SK-N-SH (cell line): ENCODE measurements around the gene P2RY11. TPM values are rescaled to one million over a fixed set of nuclear protein-coding genes. Genes with fewer than 3 reads are reported as not detected.

ENCODE experiments used
- CTCF ChIA-PET: fragments of 300-600, 350-600 bp; formaldehyde crosslinking; extraction: SDS; loops from one replicate; lab custom pipeline; 2021; lab: Yijun Ruan, JAX
- POLR2A ChIA-PET: fragments of 350-600 bp; sonication (Branson Sonifier 250); formaldehyde crosslinking; extraction: SDS; loops from one replicate; lab custom pipeline; 2020; ENCODE audit warnings: antibody characterized with exemption, inconsistent platforms; lab: Yijun Ruan, JAX
- DNase-seq: peaks from one replicate; pipeline ENCODE4 v3.0.0; 2012
- H2AFZ ChIP-seq: fragments of 200-600 bp; sonication (generic); 2 replicates; pipeline ENCODE4 v1.8.1; 2016; ENCODE audit warnings: antibody characterized with exemption, mild to moderate bottlenecking, low read depth
- H3F3A ChIP-seq: fragments of 200-600 bp; sonication (generic); replicated peaks from 2 replicates; pipeline ENCODE3; 2016; ENCODE audit warnings: antibody characterized with exemption, mild to moderate bottlenecking; ENCODE audit not compliant: insufficient read depth
- H3K27ac ChIP-seq, 2 experiments: fragments of 200-500 bp in 1 of 2; fragments of 200-600 bp in 1 of 2; sonication (Bioruptor generic) in 1 of 2; sonication (generic), shearing (Covaris generic) in 1 of 2; 2 replicates each; pipeline versions ENCODE4 v1.5.1 to v1.6.1; 2014 to 2016; ENCODE audit warnings: low read depth in 2 of 2, inconsistent platforms in 1 of 2, low read length in 1 of 2, mild to moderate bottlenecking in 1 of 2, mixed read lengths in 1 of 2
- H3K27me3 ChIP-seq: fragments of 200-600 bp; sonication (generic), shearing (Covaris generic); 2 replicates; pipeline ENCODE4 v1.6.1; 2016; ENCODE audit warnings: mixed run types; ENCODE audit not compliant: insufficient read depth
- H3K36me3 ChIP-seq, 2 experiments: fragments of 200-500 bp in 1 of 2; fragments of 200-600 bp in 1 of 2; sonication (Bioruptor generic) in 1 of 2; sonication (generic) in 1 of 2; replicated peaks in 1 of 2; 2 replicates each; pipeline versions ENCODE3 to v1.5.1; 2014 to 2016; ENCODE audit warnings: low read length in 1 of 2, mild to moderate bottlenecking in 1 of 2; ENCODE audit not compliant: insufficient read depth in 2 of 2, control insufficient read depth in 1 of 2
- H3K4me1 ChIP-seq, 2 experiments: fragments of 200-500 bp in 1 of 2; fragments of 200-600 bp in 1 of 2; sonication (Bioruptor generic) in 1 of 2; sonication (generic), shearing (Covaris generic) in 1 of 2; 2 replicates each; pipeline versions ENCODE4 v1.5.1 to v1.6.1; 2014 to 2016; ENCODE audit warnings: low read depth in 1 of 2, low read length in 1 of 2, mixed run types in 1 of 2; ENCODE audit not compliant: insufficient read depth in 2 of 2, control insufficient read depth in 1 of 2
- H3K4me2 ChIP-seq: fragments of 200-600 bp; sonication (generic), shearing (Covaris generic); 2 replicates; pipeline ENCODE4 v1.6.1; 2017; ENCODE audit warnings: mixed run types
- H3K4me3 ChIP-seq, 2 experiments: fragments of 200-500 bp in 1 of 2; fragments of 200-600 bp in 1 of 2; sonication (Bioruptor generic) in 1 of 2; sonication (generic), shearing (Covaris generic) in 1 of 2; 2 replicates each; pipeline versions ENCODE4 v1.5.1 to v1.8.1; 2014 to 2016; ENCODE audit warnings: low read depth in 2 of 2, inconsistent platforms in 1 of 2, low read length in 1 of 2, mild to moderate bottlenecking in 1 of 2, mixed read lengths in 1 of 2, moderate library complexity in 1 of 2
- H3K79me2 ChIP-seq: fragments of 200-600 bp; sonication (generic); 2 replicates; pipeline ENCODE4 v1.8.1; 2017; ENCODE audit warnings: mild to moderate bottlenecking; ENCODE audit not compliant: insufficient read depth
- H3K9ac ChIP-seq: fragments of 200-600 bp; sonication (generic); 2 replicates; pipeline ENCODE4 v1.6.1; 2017; ENCODE audit warnings: mixed run types
- H3K9me2 ChIP-seq: fragments of 200-600 bp; sonication (generic); 2 replicates; pipeline ENCODE4 v1.6.1; 2017; ENCODE audit warnings: mixed run types
- H3K9me3 ChIP-seq: fragments of 200-600 bp; sonication (generic); 2 replicates; pipeline ENCODE4 v1.6.1; 2017; ENCODE audit warnings: mixed run types, mild to moderate bottlenecking, moderate library complexity
- H4K20me1 ChIP-seq: fragments of 200-600 bp; sonication (generic); 2 replicates; pipeline ENCODE4 v1.6.1; 2017; ENCODE audit warnings: mild to moderate bottlenecking, mixed run types; ENCODE audit not compliant: insufficient read depth
- CHD2 ChIP-seq: fragments of 150-350 bp; IDR thresholded peaks from 2 replicates; pipeline ENCODE4 v1.6.1; 2018; ENCODE audit warnings: low read length; ENCODE audit not compliant: partially characterized antibody
- ELF1 ChIP-seq: IDR thresholded peaks from 2 replicates; pipeline ENCODE4 v1.4.0; 2012
- EP300 ChIP-seq, 2 experiments: IDR thresholded peaks; 2 replicates each; pipeline versions ENCODE4 v1.4.0 to v1.6.1; 2012; ENCODE audit warnings: borderline replicate concordance in 1 of 2, low read depth in 1 of 2, low read length in 1 of 2
- FOSL2 ChIP-seq: IDR thresholded peaks from 2 replicates; pipeline ENCODE4 v1.4.0; 2012; ENCODE audit warnings: low read depth, mild to moderate bottlenecking, moderate library complexity, borderline replicate concordance
- FOXJ3 ChIP-seq: sonication (generic); formaldehyde crosslinking; IDR thresholded peaks from 2 replicates; pipeline ENCODE4 v1.5.1; 2020; ENCODE audit warnings: mild to moderate bottlenecking, missing genetic modification reagents
- FOXM1 ChIP-seq: IDR thresholded peaks from 2 replicates; pipeline ENCODE4 v1.4.0; 2012; ENCODE audit warnings: low read depth, mild to moderate bottlenecking
- GABPA ChIP-seq: IDR thresholded peaks from 2 replicates; pipeline ENCODE4 v1.4.0; 2012; ENCODE audit warnings: low read depth, mild to moderate bottlenecking
- JUND ChIP-seq: IDR thresholded peaks from 2 replicates; pipeline ENCODE4 v1.4.0; 2012
- MEF2A ChIP-seq: IDR thresholded peaks from 2 replicates; pipeline ENCODE4 v1.4.0; 2012; ENCODE audit warnings: low read depth, borderline replicate concordance
- NFIC ChIP-seq: IDR thresholded peaks from 2 replicates; pipeline ENCODE4 v1.4.0; 2012; ENCODE audit warnings: borderline replicate concordance
- RAD21 ChIP-seq: IDR thresholded peaks from 2 replicates; pipeline ENCODE4 v1.6.1; 2012; ENCODE audit warnings: mild to moderate bottlenecking, low read length
- RCOR1 ChIP-seq: fragments of 150-350 bp; IDR thresholded peaks from 2 replicates; pipeline ENCODE4 v1.6.1; 2017; ENCODE audit warnings: antibody characterized with exemption, low read length
- RFX5 ChIP-seq: IDR thresholded peaks from 2 replicates; pipeline ENCODE4 v1.6.1; 2012; ENCODE audit warnings: mild to moderate bottlenecking, improper control_type of control experiment, low read length
- RXRA ChIP-seq: IDR thresholded peaks from 2 replicates; pipeline ENCODE4 v1.4.0; 2012; ENCODE audit warnings: low read depth, mild to moderate bottlenecking, borderline replicate concordance
- SMC3 ChIP-seq: IDR thresholded peaks from 2 replicates; pipeline ENCODE4 v1.6.1; 2012; ENCODE audit warnings: low read depth, low read length, improper control_type of control experiment
- TEAD4 ChIP-seq: IDR thresholded peaks from 2 replicates; pipeline ENCODE4 v1.4.0; 2012; ENCODE audit warnings: mild to moderate bottlenecking, borderline replicate concordance; ENCODE audit not compliant: insufficient read depth
- YY1 ChIP-seq: IDR thresholded peaks from 2 replicates; pipeline ENCODE4 v1.4.0; 2012; ENCODE audit warnings: low read depth, mild to moderate bottlenecking
- WGBS: methylation state at CpG from one replicate; pipeline ENCODE4 v1.1.6; 2017; ENCODE audit warnings: low lambda C conversion rate; 5-methylcytosine and 5-hydroxymethylcytosine counted together
- polyA plus RNA-seq, 3 experiments: library from polyadenylated mRNA; depleted of rRNA; stranded (reverse); fragments of >200 nt; gene quantifications; 2 replicates each; pipeline ENCODE4 v1.2.3, GENCODE V29; 2012
- TF ChIP-seq, protein P1 (sequence below): IDR thresholded peaks from 2 replicates; pipeline ENCODE4 v1.6.1; 2012; ENCODE audit warnings: mild to moderate bottlenecking, low read depth, low read length, moderate library complexity
- TF ChIP-seq, protein P2 (sequence below): fragments of 150-350 bp; IDR thresholded peaks from 2 replicates; pipeline ENCODE4 v1.6.1; 2016; ENCODE audit warnings: mild to moderate bottlenecking, low read depth, low read length
- TF ChIP-seq, protein P3 (sequence below): fragments of 150-350 bp; IDR thresholded peaks from 2 replicates; pipeline ENCODE4 v1.6.1; 2017; ENCODE audit warnings: antibody characterized with exemption, low read length, low read depth, borderline replicate concordance
- TF ChIP-seq, protein P4 (sequence below): IDR thresholded peaks from 2 replicates; pipeline ENCODE4 v1.4.0; 2012; ENCODE audit warnings: low read depth, borderline replicate concordance

The P2RY11 gene
- polyA plus RNA-seq, 1 of the 3 experiments (the other 2 are of a cell fraction) = 6.8 TPM

DNA sequence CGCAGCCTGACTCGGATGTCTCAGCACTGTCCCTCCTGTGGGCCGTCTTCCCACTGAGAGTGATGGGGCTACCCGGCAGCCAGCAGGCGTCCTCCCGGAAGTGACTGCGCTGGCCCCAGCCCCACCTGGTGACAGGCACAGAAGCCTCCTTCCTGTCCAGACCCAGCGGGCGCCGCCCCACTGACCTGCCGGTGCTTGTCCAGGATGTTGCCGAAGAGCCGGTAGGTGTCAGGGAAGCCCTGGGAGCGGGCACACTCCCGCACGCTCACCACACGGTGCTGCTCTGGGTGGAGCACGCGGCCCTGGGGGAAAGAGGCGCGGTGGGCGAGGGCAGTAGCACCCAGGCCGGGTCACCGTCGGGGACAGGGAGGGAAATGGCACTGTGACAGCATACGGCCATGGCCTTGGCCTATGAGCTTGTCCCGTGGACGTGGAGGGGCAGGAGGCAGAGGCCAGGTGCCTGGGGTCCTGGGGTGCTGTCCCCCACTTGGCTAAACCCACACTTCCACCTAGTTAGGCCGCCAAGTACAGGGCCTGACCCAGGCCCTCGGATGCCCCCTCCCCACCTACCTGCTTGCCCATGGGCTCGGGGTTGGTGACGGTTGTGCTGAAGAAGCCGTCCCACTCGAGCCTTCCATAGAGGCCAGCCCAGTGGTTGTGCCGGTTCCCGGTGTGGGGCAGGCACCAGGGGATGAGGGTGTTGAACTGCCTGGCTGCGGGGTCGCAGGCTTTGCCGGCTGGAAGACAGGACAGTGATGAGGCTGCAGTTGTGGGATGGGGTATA lies 24.2 kb downstream of the P2RY11 start (continued):
- no peak for TF ChIP-seq RFX5
- TF ChIP-seq RCOR1 = no peak
- TF ChIP-seq NFIC = no peak
- TF ChIP-seq RAD21 = no peak
- TF ChIP-seq GABPA = no peak
- TF ChIP-seq MEF2A = no peak
- TF ChIP-seq CHD2 = no peak
- TF ChIP-seq, all 33 proteins: peak for 0

DNA sequence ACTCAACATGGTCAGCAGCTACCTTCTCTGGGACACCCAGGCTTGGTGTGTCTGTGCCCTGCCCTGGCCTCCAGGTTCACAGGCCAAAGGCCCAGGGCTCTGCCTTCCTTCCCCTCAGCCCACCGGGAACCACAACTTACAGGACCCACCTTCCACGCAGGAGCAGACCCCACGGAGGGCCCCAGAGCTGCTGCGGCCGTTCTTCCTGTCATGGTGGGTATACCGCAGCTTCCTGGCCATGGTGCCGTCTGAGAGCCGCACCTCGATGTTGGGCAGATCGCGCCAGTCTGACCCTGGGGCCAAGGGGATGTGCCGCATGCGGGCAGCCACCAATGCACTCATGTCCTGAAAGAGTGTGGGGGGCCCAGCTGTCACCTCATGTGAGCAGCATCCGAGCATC lies 25.4 kb downstream of the P2RY11 start:
- 0 out of 2 replicates have a peak, but pooled peaks cover 3% of the 10 kb centered on the region for H3K79me2 ChIP-seq
- no peaks in the 10 kb centered on the region for H4K20me1 ChIP-seq
- POLR2A ChIA-PET = interaction anchor here (1.4 to 3.2 kb wide), 4 partner anchors 16 to 115 kb away, joined by 4 to 21 read pairs (median 8); no protein-coding TSS in a partner anchor
- H3K36me3 ChIP-seq = peaks cover 25 to 75% of the 10 kb centered on the region in 2 experiments
- H3F3A ChIP-seq = peaks cover 4% of the 10 kb centered on the region
- H3K9me3 ChIP-seq = no peaks in the 10 kb centered on the region
- DNase-seq = no peak
- H3K9me2 ChIP-seq = no peaks in the 10 kb centered on the region
- peak overlapping the region in 1 of 2 experiments; percentile 99; a peak in 1 of 4 replicates for H3K27ac ChIP-seq
- H3K27me3 ChIP-seq = no peaks in the 10 kb centered on the region
- peaks cover 0 to 33% of the 10 kb centered on the region in 2 experiments; a peak in 1 of 4 replicates for H3K4me1 ChIP-seq
- WGBS = 94% methylated on average over 11 of the region's 14 CpGs
- no peak overlapping the region for H3K4me3 ChIP-seq
- H3K9ac ChIP-seq = no peak overlapping the region
- H2AFZ ChIP-seq = no peak overlapping the region
- TF ChIP-seq FOXM1 (no peak), SMC3 (no peak), TEAD4 (no peak), RXRA (no peak), YY1 (no peak), EP300 (IDR thresholded peaks at IDR 0.05; ENCODE audit: borderline replicate concordance in 1 of 2, low read depth in 1 of 2, low read length in 1 of 2) (no peak), ELF1 (no peak), CHD2 (no peak), JUND (no peak), FOXJ3 (no peak), NFIC (no peak), FOSL2 (no peak), RAD21 (no peak), RCOR1 (no peak)
- TF ChIP-seq, protein P1, sequence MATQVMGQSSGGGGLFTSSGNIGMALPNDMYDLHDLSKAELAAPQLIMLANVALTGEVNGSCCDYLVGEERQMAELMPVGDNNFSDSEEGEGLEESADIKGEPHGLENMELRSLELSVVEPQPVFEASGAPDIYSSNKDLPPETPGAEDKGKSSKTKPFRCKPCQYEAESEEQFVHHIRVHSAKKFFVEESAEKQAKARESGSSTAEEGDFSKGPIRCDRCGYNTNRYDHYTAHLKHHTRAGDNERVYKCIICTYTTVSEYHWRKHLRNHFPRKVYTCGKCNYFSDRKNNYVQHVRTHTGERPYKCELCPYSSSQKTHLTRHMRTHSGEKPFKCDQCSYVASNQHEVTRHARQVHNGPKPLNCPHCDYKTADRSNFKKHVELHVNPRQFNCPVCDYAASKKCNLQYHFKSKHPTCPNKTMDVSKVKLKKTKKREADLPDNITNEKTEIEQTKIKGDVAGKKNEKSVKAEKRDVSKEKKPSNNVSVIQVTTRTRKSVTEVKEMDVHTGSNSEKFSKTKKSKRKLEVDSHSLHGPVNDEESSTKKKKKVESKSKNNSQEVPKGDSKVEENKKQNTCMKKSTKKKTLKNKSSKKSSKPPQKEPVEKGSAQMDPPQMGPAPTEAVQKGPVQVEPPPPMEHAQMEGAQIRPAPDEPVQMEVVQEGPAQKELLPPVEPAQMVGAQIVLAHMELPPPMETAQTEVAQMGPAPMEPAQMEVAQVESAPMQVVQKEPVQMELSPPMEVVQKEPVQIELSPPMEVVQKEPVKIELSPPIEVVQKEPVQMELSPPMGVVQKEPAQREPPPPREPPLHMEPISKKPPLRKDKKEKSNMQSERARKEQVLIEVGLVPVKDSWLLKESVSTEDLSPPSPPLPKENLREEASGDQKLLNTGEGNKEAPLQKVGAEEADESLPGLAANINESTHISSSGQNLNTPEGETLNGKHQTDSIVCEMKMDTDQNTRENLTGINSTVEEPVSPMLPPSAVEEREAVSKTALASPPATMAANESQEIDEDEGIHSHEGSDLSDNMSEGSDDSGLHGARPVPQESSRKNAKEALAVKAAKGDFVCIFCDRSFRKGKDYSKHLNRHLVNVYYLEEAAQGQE = no peak
- TF ChIP-seq, protein P2, sequence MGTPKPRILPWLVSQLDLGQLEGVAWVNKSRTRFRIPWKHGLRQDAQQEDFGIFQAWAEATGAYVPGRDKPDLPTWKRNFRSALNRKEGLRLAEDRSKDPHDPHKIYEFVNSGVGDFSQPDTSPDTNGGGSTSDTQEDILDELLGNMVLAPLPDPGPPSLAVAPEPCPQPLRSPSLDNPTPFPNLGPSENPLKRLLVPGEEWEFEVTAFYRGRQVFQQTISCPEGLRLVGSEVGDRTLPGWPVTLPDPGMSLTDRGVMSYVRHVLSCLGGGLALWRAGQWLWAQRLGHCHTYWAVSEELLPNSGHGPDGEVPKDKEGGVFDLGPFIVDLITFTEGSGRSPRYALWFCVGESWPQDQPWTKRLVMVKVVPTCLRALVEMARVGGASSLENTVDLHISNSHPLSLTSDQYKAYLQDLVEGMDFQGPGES = no peak
- TF ChIP-seq, protein P3, sequence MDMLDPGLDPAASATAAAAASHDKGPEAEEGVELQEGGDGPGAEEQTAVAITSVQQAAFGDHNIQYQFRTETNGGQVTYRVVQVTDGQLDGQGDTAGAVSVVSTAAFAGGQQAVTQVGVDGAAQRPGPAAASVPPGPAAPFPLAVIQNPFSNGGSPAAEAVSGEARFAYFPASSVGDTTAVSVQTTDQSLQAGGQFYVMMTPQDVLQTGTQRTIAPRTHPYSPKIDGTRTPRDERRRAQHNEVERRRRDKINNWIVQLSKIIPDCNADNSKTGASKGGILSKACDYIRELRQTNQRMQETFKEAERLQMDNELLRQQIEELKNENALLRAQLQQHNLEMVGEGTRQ = no peak
- TF ChIP-seq, protein P4, sequence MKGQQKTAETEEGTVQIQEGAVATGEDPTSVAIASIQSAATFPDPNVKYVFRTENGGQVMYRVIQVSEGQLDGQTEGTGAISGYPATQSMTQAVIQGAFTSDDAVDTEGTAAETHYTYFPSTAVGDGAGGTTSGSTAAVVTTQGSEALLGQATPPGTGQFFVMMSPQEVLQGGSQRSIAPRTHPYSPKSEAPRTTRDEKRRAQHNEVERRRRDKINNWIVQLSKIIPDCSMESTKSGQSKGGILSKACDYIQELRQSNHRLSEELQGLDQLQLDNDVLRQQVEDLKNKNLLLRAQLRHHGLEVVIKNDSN = no peak
- CTCF ChIA-PET = interaction anchor here (0.8 to 3.0 kb wide), 5 partner anchors 13 to 90 kb away, joined by 3 to 15 read pairs (median 7); no protein-coding TSS in a partner anchor
- H3K4me2 ChIP-seq = no peak overlapping the region
